GM21737 (cell line): ENCODE data around the gene DAB2IP.
A peak's percentile ranks its signal among the peaks of the same experiment; 100 is the strongest.

ENCODE experiments used
- ATAC-seq: cut with Tn5 transposase; IDR thresholded peaks from one replicate; pipeline ENCODE4 v1.9.1; 2021; ENCODE audit warnings: mild to moderate bottlenecking, moderate library complexity; ENCODE audit not compliant: unreplicated experiment

The DAB2IP gene

GRCh38 chr9:121700832-121701419, 49.5 kb downstream of the DAB2IP start:
- ATAC-seq, result no peak

GRCh38 chr9:121701736-121702261, 50.4 kb downstream of the DAB2IP start:
- ATAC-seq, result no peak

GRCh38 chr9:121703014-121703734, 51.7 kb downstream of the DAB2IP start:
- ATAC-seq, result no peak

GRCh38 chr9:121704281-121704680, 52.8 kb downstream of the DAB2IP start:
- ATAC-seq, result no peak

- ATAC-seq, result no peak
These were observed 54.8 kb downstream of the DAB2IP start for GRCh38 chr9:121706149-121706750.

- ATAC-seq, result peak; percentile 97
These were observed 56.3 kb downstream of the DAB2IP start for GRCh38 chr9:121707477-121708424.

GRCh38 chr9:121708768-121709488, 57.5 kb downstream of the DAB2IP start:
- ATAC-seq, result no peak

GRCh38 chr9:121709798-121710197, 58.4 kb downstream of the DAB2IP start:
- no peak for ATAC-seq

GRCh38 chr9:121711281-121711680, 59.8 kb downstream of the DAB2IP start:
- ATAC-seq, result no peak

GRCh38 chr9:121711797-121712196, 60.4 kb downstream of the DAB2IP start:
- no peak for ATAC-seq

GRCh38 chr9:121713400-121714070, 62.1 kb downstream of the DAB2IP start:
- no peak for ATAC-seq

GRCh38 chr9:121714075-121714705, 62.8 kb downstream of the DAB2IP start:
- no peak for ATAC-seq

- ATAC-seq, result no peak
These were observed 63.4 kb downstream of the DAB2IP start for GRCh38 chr9:121714873-121715272.

GRCh38 chr9:121717141-121717991, 65.9 kb downstream of the DAB2IP start:
- no peak for ATAC-seq

GRCh38 chr9:121718084-121718483, 66.7 kb downstream of the DAB2IP start:
- ATAC-seq, result no peak

GRCh38 chr9:121718501-121718900, 67.1 kb downstream of the DAB2IP start:
- ATAC-seq, result no peak

- ATAC-seq, result no peak
These were observed 69.0 kb downstream of the DAB2IP start for GRCh38 chr9:121720311-121721057.

- no peak for ATAC-seq
These were observed 69.6 kb downstream of the DAB2IP start for GRCh38 chr9:121721058-121721350.
